ENCODE data around the gene TNS3.

- TF ChIP-seq EP300 (IDR thresholded peaks at IDR 0.05) = no peak
- no peak for TF ChIP-seq CTCF (IDR thresholded peaks at IDR 0.05)
Observed at GRCh38 chr7:47303014-47303694, 278.8 kb downstream of the TNS3 start.
